ENCODE data around the gene KRT37. TPM values are rescaled to one million over a fixed set of nuclear protein-coding genes. Genes with fewer than 3 reads are reported as not detected.
"Not testable (repeated sequence)": the region's sequence is repeated elsewhere in the genome, so short reads cannot be mapped to it uniquely, and the experiment has no call there.

Gene KRT37
- total RNA-seq, 1 donor from 2014 or later = not detected

GRCh38 chr17:41448506-41448905 is 24.1 kb upstream of the KRT37 start:
- no peak for DNase-seq
- H3K36me3 Mint-ChIP-seq (ENCODE audit: low read depth) = no peaks in the 10 kb centered on the region
- no peak overlapping the region for H3K27ac Mint-ChIP-seq
- no peaks in the 10 kb centered on the region for H3K9me3 Mint-ChIP-seq
- H3K4me1 Mint-ChIP-seq = peaks cover 1% of the 10 kb centered on the region
- no peak overlapping the region for H3K4me3 Mint-ChIP-seq
- intact Hi-C loops (cut with micrococcal nuclease) = no loop called here
- H3K27me3 Mint-ChIP-seq = peaks cover 14% of the 10 kb centered on the region

GRCh38 chr17:41446806-41447205 is 22.4 kb upstream of the KRT37 start:
- intact Hi-C loops (cut with micrococcal nuclease) = no loop called here
- Mint-ChIP-seq H3K27me3 (peaks cover 20% of the 10 kb centered on the region), H3K4me3 (no peak overlapping the region)

GRCh38 chr17:41444640-41445039 is 20.3 kb upstream of the KRT37 start:
- Mint-ChIP-seq H3K27me3 (peaks cover 12% of the 10 kb centered on the region), H3K4me3 (no peak overlapping the region), H3K36me3 (ENCODE audit: low read depth) (no peaks in the 10 kb centered on the region), H3K27ac (no peak overlapping the region), H3K9me3 (no peaks in the 10 kb centered on the region), H3K4me1 (peaks cover 1% of the 10 kb centered on the region)
- DNase-seq = no peak
- intact Hi-C loops (cut with micrococcal nuclease) = no loop called here

More at GRCh38 chr17:41446806-41447205, 22.4 kb upstream of the KRT37 start:
- H3K27ac Mint-ChIP-seq = no peak overlapping the region
- H3K36me3 Mint-ChIP-seq (ENCODE audit: low read depth) = no peaks in the 10 kb centered on the region
- DNase-seq = no peak
- no peaks in the 10 kb centered on the region for H3K9me3 Mint-ChIP-seq
- peaks cover 1% of the 10 kb centered on the region for H3K4me1 Mint-ChIP-seq

GRCh38 chr17:41444186-41444585 is 19.8 kb upstream of the KRT37 start:
- no peak for DNase-seq
- Mint-ChIP-seq H3K4me1 (peaks cover 1% of the 10 kb centered on the region), H3K27ac (no peak overlapping the region), H3K27me3 (peaks cover 12% of the 10 kb centered on the region), H3K36me3 (ENCODE audit: low read depth) (no peaks in the 10 kb centered on the region), H3K9me3 (no peaks in the 10 kb centered on the region), H3K4me3 (no peak overlapping the region)
- intact Hi-C loops (cut with micrococcal nuclease) = no loop called here

- no peaks in the 10 kb centered on the region for H3K36me3 Mint-ChIP-seq (ENCODE audit: low read depth)
- H3K27ac Mint-ChIP-seq = no peak overlapping the region
- H3K27me3 Mint-ChIP-seq = peaks cover 12% of the 10 kb centered on the region
- H3K4me3 Mint-ChIP-seq = no peak overlapping the region
- no peak for DNase-seq
- intact Hi-C loops (cut with micrococcal nuclease) = no loop called here
- H3K4me1 Mint-ChIP-seq = peaks cover 1% of the 10 kb centered on the region
- H3K9me3 Mint-ChIP-seq = no peaks in the 10 kb centered on the region
Observed at GRCh38 chr17:41442739-41443138, 18.4 kb upstream of the KRT37 start.

GRCh38 chr17:41440531-41441033 is 16.2 kb upstream of the KRT37 start, which contains the start of gene KRT38:
TSS of gene KRT38 (minus strand) at chr17:41440983. CDS start at chr17:41440921, 62 bp downstream.
- Mint-ChIP-seq H3K9me3 (no peaks in the 10 kb centered on the region), H3K27me3 (peaks cover 12% of the 10 kb centered on the region), H3K4me3 (no peak within 1 kb of the TSS), H3K4me1 (no peaks in the 10 kb centered on the region), H3K27ac (no peak within 1 kb of the TSS), H3K36me3 (ENCODE audit: low read depth) (no peaks in the 10 kb centered on the region)
- DNase-seq = no peak
- intact Hi-C loops (cut with micrococcal nuclease) = no loop called here

- H3K4me1 Mint-ChIP-seq = no peaks in the 10 kb centered on the region
- DNase-seq = no peak
- H3K36me3 Mint-ChIP-seq (ENCODE audit: low read depth) = no peaks in the 10 kb centered on the region
- intact Hi-C loops (cut with micrococcal nuclease) = no loop called here
- no peak overlapping the region for H3K27ac Mint-ChIP-seq
- H3K27me3 Mint-ChIP-seq = peaks cover 12% of the 10 kb centered on the region
- no peak overlapping the region for H3K4me3 Mint-ChIP-seq
- no peaks in the 10 kb centered on the region for H3K9me3 Mint-ChIP-seq
Observed at GRCh38 chr17:41439375-41439774, 15.0 kb upstream of the KRT37 start.

GRCh38 chr17:41437769-41438168 is 13.4 kb upstream of the KRT37 start:
- no peak for DNase-seq
- no peak overlapping the region for H3K4me3 Mint-ChIP-seq
- peaks cover 5% of the 10 kb centered on the region for H3K27me3 Mint-ChIP-seq
- H3K36me3 Mint-ChIP-seq (ENCODE audit: low read depth) = no peaks in the 10 kb centered on the region
- intact Hi-C loops (cut with micrococcal nuclease) = no loop called here
- no peaks in the 10 kb centered on the region for H3K9me3 Mint-ChIP-seq
- H3K27ac Mint-ChIP-seq = no peak overlapping the region
- H3K4me1 Mint-ChIP-seq = no peaks in the 10 kb centered on the region

- Mint-ChIP-seq H3K4me1 (no peaks in the 10 kb centered on the region), H3K27me3 (peaks cover 3% of the 10 kb centered on the region), H3K4me3 (no peak overlapping the region), H3K27ac (no peak overlapping the region), H3K36me3 (ENCODE audit: low read depth) (no peaks in the 10 kb centered on the region), H3K9me3 (no peaks in the 10 kb centered on the region)
- DNase-seq = no peak
- intact Hi-C loops (cut with micrococcal nuclease) = no loop called here
Observed at GRCh38 chr17:41437254-41437653, 12.9 kb upstream of the KRT37 start.

- no peaks in the 10 kb centered on the region for H3K9me3 Mint-ChIP-seq
- no peak overlapping the region for H3K4me3 Mint-ChIP-seq
- H3K4me1 Mint-ChIP-seq = no peaks in the 10 kb centered on the region
- H3K36me3 Mint-ChIP-seq (ENCODE audit: low read depth) = no peaks in the 10 kb centered on the region
- H3K27ac Mint-ChIP-seq = no peak overlapping the region
- peaks cover 5% of the 10 kb centered on the region for H3K27me3 Mint-ChIP-seq
- no peak for DNase-seq
- intact Hi-C loops (cut with micrococcal nuclease) = no loop called here
Observed at GRCh38 chr17:41434415-41434814, 10.0 kb upstream of the KRT37 start.

- H3K27ac Mint-ChIP-seq = no peak overlapping the region
- no peak for DNase-seq
- H3K27me3 Mint-ChIP-seq = peaks cover 5% of the 10 kb centered on the region
- H3K9me3 Mint-ChIP-seq = no peaks in the 10 kb centered on the region
- no peak overlapping the region for H3K4me3 Mint-ChIP-seq
- no peaks in the 10 kb centered on the region for H3K36me3 Mint-ChIP-seq (ENCODE audit: low read depth)
- intact Hi-C loops (cut with micrococcal nuclease) = no loop called here
- H3K4me1 Mint-ChIP-seq = no peaks in the 10 kb centered on the region
Observed at GRCh38 chr17:41434005-41434404, 9.6 kb upstream of the KRT37 start.

GRCh38 chr17:41433586-41433985 is 9.2 kb upstream of the KRT37 start:
- no peaks in the 10 kb centered on the region for H3K4me1 Mint-ChIP-seq
- H3K36me3 Mint-ChIP-seq (ENCODE audit: low read depth) = no peaks in the 10 kb centered on the region
- H3K27ac Mint-ChIP-seq = no peak overlapping the region
- intact Hi-C loops (cut with micrococcal nuclease) = no loop called here
- no peaks in the 10 kb centered on the region for H3K9me3 Mint-ChIP-seq
- H3K4me3 Mint-ChIP-seq = no peak overlapping the region
- H3K27me3 Mint-ChIP-seq = peaks cover 8% of the 10 kb centered on the region
- DNase-seq = no peak

- H3K27me3 Mint-ChIP-seq; H3K36me3 Mint-ChIP-seq (ENCODE audit: low read depth); H3K27ac Mint-ChIP-seq; H3K4me1 Mint-ChIP-seq; H3K4me3 Mint-ChIP-seq; H3K9me3 Mint-ChIP-seq; DNase-seq; intact Hi-C loops (cut with micrococcal nuclease): not testable (repeated sequence)
Observed at GRCh38 chr17:41430376-41430775, 6.0 kb upstream of the KRT37 start.

- Mint-ChIP-seq H3K27me3 (peaks cover 9% of the 10 kb centered on the region), H3K9me3 (no peaks in the 10 kb centered on the region), H3K4me3 (no peak overlapping the region), H3K27ac (no peak overlapping the region), H3K4me1 (no peaks in the 10 kb centered on the region), H3K36me3 (ENCODE audit: low read depth) (no peaks in the 10 kb centered on the region)
- intact Hi-C loops (cut with micrococcal nuclease) = no loop called here
- DNase-seq = no peak
Observed at GRCh38 chr17:41429667-41430066, 5.3 kb upstream of the KRT37 start.

GRCh38 chr17:41428591-41429291 is 4.4 kb upstream of the KRT37 start:
- Mint-ChIP-seq H3K9me3 (no peaks in the 10 kb centered on the region), H3K27ac (no peak overlapping the region), H3K27me3 (peaks cover 9% of the 10 kb centered on the region), H3K4me3 (no peak overlapping the region), H3K36me3 (ENCODE audit: low read depth) (no peaks in the 10 kb centered on the region), H3K4me1 (no peaks in the 10 kb centered on the region)
- no peak for DNase-seq
- intact Hi-C loops (cut with micrococcal nuclease) = no loop called here
